Smooth muscle cell (in vitro differentiated cells): ENCODE measurements around the gene EXOC3L4. TPM values are rescaled to one million over a fixed set of nuclear protein-coding genes. Genes with fewer than 3 reads are reported as not detected.

Experiments
- DNase-seq: peaks from one replicate; lab custom pipeline; 2025; ENCODE audit not compliant: unreplicated experiment; lab: John Stamatoyannopoulos, UW
- H2AFZ ChIP-seq: fragments of 200-600 bp; sonication (generic); 2 replicates; pipeline ENCODE4 v1.6.0; 2016; ENCODE audit warnings: antibody characterized with exemption, low read depth, mild to moderate bottlenecking
- H3F3A ChIP-seq: fragments of 200-600 bp; sonication (generic); 2 replicates; pipeline ENCODE4 v1.6.0; 2017; ENCODE audit warnings: antibody characterized with exemption, low read depth
- H3K27ac ChIP-seq: fragments of 200-600 bp; sonication (generic); 2 replicates; pipeline ENCODE4 v1.5.1; 2016; ENCODE audit warnings: low read depth, mild to moderate bottlenecking
- H3K27me3 ChIP-seq: fragments of 200-600 bp; sonication (generic); 2 replicates; pipeline ENCODE4 v1.6.1; 2016; ENCODE audit warnings: low read depth, mild to moderate bottlenecking
- H3K36me3 ChIP-seq: fragments of 200-600 bp; sonication (generic); 2 replicates; pipeline ENCODE4 v1.5.1; 2016; ENCODE audit warnings: low read depth
- H3K4me1 ChIP-seq: fragments of 200-600 bp; sonication (generic); 2 replicates; pipeline ENCODE4 v1.5.1; 2016; ENCODE audit warnings: low read depth
- H3K4me2 ChIP-seq: fragments of 200-600 bp; sonication (generic); 2 replicates; pipeline ENCODE4 v1.6.0; 2016; ENCODE audit warnings: mild to moderate bottlenecking
- H3K4me3 ChIP-seq: fragments of 200-600 bp; sonication (generic); 2 replicates; pipeline ENCODE4 v1.5.1; 2016; ENCODE audit warnings: mild to moderate bottlenecking
- H3K79me2 ChIP-seq: fragments of 200-600 bp; sonication (generic); 2 replicates; pipeline ENCODE4 v1.6.0; 2016; ENCODE audit warnings: low read depth, mild to moderate bottlenecking
- H3K9ac ChIP-seq: fragments of 200-600 bp; sonication (generic); 2 replicates; pipeline ENCODE4 v1.6.0; 2016; ENCODE audit warnings: low read depth
- H3K9me3 ChIP-seq: fragments of 200-600 bp; sonication (generic); replicated peaks from 2 replicates; pipeline ENCODE4 v1.5.1; 2016; ENCODE audit warnings: low read depth
- H4K20me1 ChIP-seq: fragments of 200-600 bp; sonication (generic); 2 replicates; pipeline ENCODE4 v1.6.0; 2016; ENCODE audit warnings: low read depth
- CTCF ChIP-seq: fragments of 200-600 bp; sonication (generic); IDR thresholded peaks from 2 replicates; pipeline ENCODE4 v1.5.1; 2017; ENCODE audit warnings: borderline replicate concordance, mild to moderate bottlenecking, antibody characterized with exemption; ENCODE audit not compliant: insufficient read depth, poor library complexity, severe bottlenecking
- WGBS: methylation state at CpG from one replicate; pipeline ENCODE4 v1.1.7; 2016; ENCODE audit warnings: low lambda C conversion rate; 5-methylcytosine and 5-hydroxymethylcytosine counted together
- polyA plus RNA-seq: library from polyadenylated mRNA; unstranded; fragments of >200 nt; fragmentation: Nextera tagmentation; extraction: Ambion mirVana; gene quantifications from 2 replicates; pipeline ENCODE4 v1.2.1, GENCODE V29; 2016
- total RNA-seq: library from RNA; depleted of rRNA; stranded (reverse); fragments of >200 nt; gene quantifications from 2 replicates; pipeline ENCODE4 v1.2.3, GENCODE V29; 2014

EXOC3L4 gene
- total and polyA plus RNA-seq, 2 experiments from 2014 or later = not detected

DNA sequence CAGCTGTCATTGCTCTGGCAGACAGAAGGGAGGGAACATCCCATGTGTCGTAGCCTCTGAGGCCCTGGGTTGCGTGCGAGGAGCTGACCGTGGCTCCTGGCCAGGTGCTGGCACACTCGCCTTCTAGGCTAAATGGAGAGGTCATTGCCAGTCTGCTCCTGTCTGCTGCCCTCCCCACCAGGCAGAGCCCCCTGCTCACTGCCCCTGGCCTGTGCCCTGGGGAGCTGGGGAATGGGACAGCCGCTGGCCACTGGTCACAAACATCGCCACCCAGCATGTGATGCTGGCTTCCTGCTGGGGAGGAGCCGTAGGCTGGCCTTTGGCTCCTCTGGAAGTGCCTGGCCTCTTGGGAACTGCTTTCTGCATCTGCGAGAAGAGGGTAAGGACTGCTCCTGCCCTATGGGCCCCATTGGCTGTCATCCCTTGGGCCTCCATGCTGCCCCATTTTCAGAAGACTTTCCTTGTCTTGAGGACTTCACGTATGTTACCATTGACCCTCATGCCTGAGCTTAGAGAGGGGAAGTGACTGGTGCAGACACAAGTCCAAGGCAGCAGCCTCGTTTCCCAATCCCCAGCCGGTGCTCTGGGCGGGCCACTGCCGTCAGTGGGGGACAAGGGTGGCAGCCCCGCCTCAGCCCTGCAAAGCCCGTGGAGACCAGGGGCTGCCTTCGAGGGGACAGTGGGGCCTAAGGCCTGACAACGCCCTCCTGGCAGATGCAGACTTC lies 26.8 kb downstream of the EXOC3L4 start:
- no peak overlapping the region for H3K4me2 ChIP-seq
- H3K9ac ChIP-seq = no peak overlapping the region
- no peaks in the 10 kb centered on the region for H3K36me3 ChIP-seq
- no peaks in the 10 kb centered on the region for H3K27me3 ChIP-seq
- H4K20me1 ChIP-seq = peaks cover 23% of the 10 kb centered on the region
- H3K4me1 ChIP-seq = peaks cover 28% of the 10 kb centered on the region
- no peaks in the 10 kb centered on the region for H3K9me3 ChIP-seq
- H2AFZ ChIP-seq = no peak overlapping the region
- peaks cover 4% of the 10 kb centered on the region for H3K79me2 ChIP-seq
- 62% methylated on average over 18 of the region's 18 CpGs for WGBS
- no peaks in the 10 kb centered on the region for H3F3A ChIP-seq
- DNase-seq = no peak
- no peak overlapping the region for H3K27ac ChIP-seq
- no peak overlapping the region for H3K4me3 ChIP-seq
- TF ChIP-seq CTCF = no peak

GRCh38 chr14:103121846-103122584 lies 27.5 kb downstream of the EXOC3L4 start:
- H3F3A ChIP-seq = no peaks in the 10 kb centered on the region
- no peaks in the 10 kb centered on the region for H3K9me3 ChIP-seq
- TF ChIP-seq CTCF = no peak
- peaks cover 28% of the 10 kb centered on the region for H4K20me1 ChIP-seq
- H2AFZ ChIP-seq = peak overlapping the region; percentile 84
- H3K79me2 ChIP-seq = peaks cover 6% of the 10 kb centered on the region
- DNase-seq = no peak
- H3K4me2 ChIP-seq = peak overlapping the region; percentile 94
- WGBS = 21% methylated on average over 23 of the region's 23 CpGs
- H3K36me3 ChIP-seq = no peaks in the 10 kb centered on the region
- H3K27me3 ChIP-seq = no peaks in the 10 kb centered on the region
- peaks cover 28% of the 10 kb centered on the region for H3K4me1 ChIP-seq
- H3K4me3 ChIP-seq = peak overlapping the region; percentile 66
- no peak overlapping the region for H3K9ac ChIP-seq
- H3K27ac ChIP-seq = peak overlapping the region; percentile 66

GRCh38 chr14:103122585-103122946 lies 28.0 kb downstream of the EXOC3L4 start:
- Histone ChIP-seq H3K4me2 (peak overlapping the region; percentile 94), H3K4me3 (peak overlapping the region; percentile 66), H3F3A (no peaks in the 10 kb centered on the region), H2AFZ (peak overlapping the region; percentile 84), H3K79me2 (peaks cover 6% of the 10 kb centered on the region), H3K27ac (peak overlapping the region; percentile 66), H3K4me1 (peaks cover 31% of the 10 kb centered on the region), H3K27me3 (no peaks in the 10 kb centered on the region), H3K9ac (no peak overlapping the region), H3K36me3 (no peaks in the 10 kb centered on the region), H3K9me3 (no peaks in the 10 kb centered on the region), H4K20me1 (peaks cover 32% of the 10 kb centered on the region)
- TF ChIP-seq CTCF = no peak
- WGBS = 24% methylated on average over 15 of the region's 15 CpGs
- no peak for DNase-seq
